ENCODE data around the gene LINGO1. TPM values are rescaled to one million over a fixed set of nuclear protein-coding genes. Genes with fewer than 3 reads are reported as not detected.

The LINGO1 gene
- total RNA-seq = 1 to 10 TPM in 2 of 4 donors, under 1 TPM in 1, not detected in 1; 0.13 to 1.1 (median 1.0) TPM

- peak within 1 kb of the TSS in 2 of 3 donors; percentile 5 to 50 for H3K4me3 ChIP-seq (replicated peaks in 1 of 3)
- intact Hi-C loops (cut with DNase I) = loop anchor here (5.0 kb wide), 2 partner anchors 190 to 515 kb away; no protein-coding TSS in a partner anchor
- peaks cover 5% of the 10 kb centered on the region for H3K27me3 ChIP-seq
- no peak within 1 kb of the TSS for H3K27ac ChIP-seq
- TF ChIP-seq CTCF (IDR thresholded peaks at IDR 0.05) = no peak
- TF ChIP-seq POLR2A (IDR thresholded peaks at IDR 0.05) = no peak
- H3K4me1 ChIP-seq = peaks cover 0 to 26% of the 10 kb centered on the region in 2 donors
- 1% methylated on average over 9 of the region's 88 CpGs; no CpG with 5 or more reads in 1 of the 2 donors for WGBS, 2 donors
- H3K36me3 ChIP-seq = no peaks in the 10 kb centered on the region
- no peaks in the 10 kb centered on the region for H3K9me3 ChIP-seq
- no peak for DNase-seq
These were observed at the start of gene LINGO1 for GRCh38 chr15:77632534-77633133. Gene LINGO1 (minus strand): TSS chr15:77632912. CDS start chr15:77632315, 597 bp downstream.

- no peaks in the 10 kb centered on the region for H3K4me1 ChIP-seq
- no peak overlapping the region for H3K4me3 ChIP-seq (replicated peaks in 1 of 3)
- no peak for DNase-seq
- intact Hi-C loops (cut with DNase I) = no loop called here
- no peak for TF ChIP-seq POLR2A (IDR thresholded peaks at IDR 0.05)
- TF ChIP-seq CTCF (IDR thresholded peaks at IDR 0.05) = no peak
- H3K36me3 ChIP-seq = no peaks in the 10 kb centered on the region
- H3K27me3 ChIP-seq = no peaks in the 10 kb centered on the region
- no peak overlapping the region for H3K27ac ChIP-seq
- no peaks in the 10 kb centered on the region for H3K9me3 ChIP-seq
- 59 to 64% methylated on average over 2 of the region's 2 CpGs for WGBS, 2 donors
These were observed 48.6 kb upstream of the LINGO1 start for GRCh38 chr15:77681362-77681761.

- Histone ChIP-seq H3K4me3 (replicated peaks in 1 of 3) (no peak overlapping the region), H3K27me3 (no peaks in the 10 kb centered on the region), H3K4me1 (no peaks in the 10 kb centered on the region), H3K9me3 (no peaks in the 10 kb centered on the region), H3K27ac (no peak overlapping the region), H3K36me3 (no peaks in the 10 kb centered on the region)
- no peak for TF ChIP-seq CTCF (IDR thresholded peaks at IDR 0.05)
- no peak for TF ChIP-seq POLR2A (IDR thresholded peaks at IDR 0.05)
- 81 to 82% methylated on average over 11 to 13 of the region's 18 CpGs for WGBS, 2 donors
- DNase-seq = no peak
- intact Hi-C loops (cut with DNase I) = no loop called here
These were observed 44.1 kb upstream of the LINGO1 start for GRCh38 chr15:77676569-77677375.

- 86 to 88% methylated on average over 5 of the region's 5 CpGs for WGBS, 2 donors
- intact Hi-C loops (cut with DNase I) = no loop called here
- Histone ChIP-seq H3K4me3 (replicated peaks in 1 of 3) (no peak overlapping the region), H3K36me3 (no peaks in the 10 kb centered on the region), H3K27ac (no peak overlapping the region), H3K4me1 (no peaks in the 10 kb centered on the region), H3K9me3 (no peaks in the 10 kb centered on the region), H3K27me3 (no peaks in the 10 kb centered on the region)
- TF ChIP-seq POLR2A (IDR thresholded peaks at IDR 0.05) (no peak), CTCF (IDR thresholded peaks at IDR 0.05) (no peak)
- DNase-seq = no peak
These were observed 43.2 kb upstream of the LINGO1 start for GRCh38 chr15:77675806-77676415.

Measured in thyroid gland (tissue), 4 donors.